ENCODE results near the gene RSBN1.

Gene RSBN1

DNA sequence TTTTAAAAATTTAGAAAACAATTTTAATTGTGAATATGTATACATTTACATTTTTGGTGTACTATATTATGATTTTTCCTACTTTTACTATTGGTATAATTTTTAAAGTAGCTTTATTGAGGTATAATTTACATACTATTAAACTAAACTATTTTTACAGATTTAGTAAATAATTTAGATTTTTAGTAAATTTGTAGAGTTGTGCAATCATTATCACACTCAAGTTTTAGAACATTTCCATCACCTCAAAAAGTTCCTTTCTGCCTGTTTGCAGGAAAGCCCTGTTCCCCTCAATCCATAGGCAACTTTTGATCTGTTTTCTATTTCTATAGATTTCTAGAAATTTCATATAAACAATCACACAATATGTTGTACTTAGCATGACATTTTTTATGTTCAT lies 61.2 kb downstream of the RSBN1 start:
- TF ChIP-seq, protein P1, sequence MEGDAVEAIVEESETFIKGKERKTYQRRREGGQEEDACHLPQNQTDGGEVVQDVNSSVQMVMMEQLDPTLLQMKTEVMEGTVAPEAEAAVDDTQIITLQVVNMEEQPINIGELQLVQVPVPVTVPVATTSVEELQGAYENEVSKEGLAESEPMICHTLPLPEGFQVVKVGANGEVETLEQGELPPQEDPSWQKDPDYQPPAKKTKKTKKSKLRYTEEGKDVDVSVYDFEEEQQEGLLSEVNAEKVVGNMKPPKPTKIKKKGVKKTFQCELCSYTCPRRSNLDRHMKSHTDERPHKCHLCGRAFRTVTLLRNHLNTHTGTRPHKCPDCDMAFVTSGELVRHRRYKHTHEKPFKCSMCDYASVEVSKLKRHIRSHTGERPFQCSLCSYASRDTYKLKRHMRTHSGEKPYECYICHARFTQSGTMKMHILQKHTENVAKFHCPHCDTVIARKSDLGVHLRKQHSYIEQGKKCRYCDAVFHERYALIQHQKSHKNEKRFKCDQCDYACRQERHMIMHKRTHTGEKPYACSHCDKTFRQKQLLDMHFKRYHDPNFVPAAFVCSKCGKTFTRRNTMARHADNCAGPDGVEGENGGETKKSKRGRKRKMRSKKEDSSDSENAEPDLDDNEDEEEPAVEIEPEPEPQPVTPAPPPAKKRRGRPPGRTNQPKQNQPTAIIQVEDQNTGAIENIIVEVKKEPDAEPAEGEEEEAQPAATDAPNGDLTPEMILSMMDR (IDR thresholded peaks at IDR 0.05; ENCODE audit: low read depth, low read length, missing control alignments): no peak
- DNase-seq (ENCODE audit: extremely low read depth, low read depth): no peak
- H3K4me3 ChIP-seq (replicated peaks; ENCODE audit: low read depth, low read length): no peak overlapping the region

DNA sequence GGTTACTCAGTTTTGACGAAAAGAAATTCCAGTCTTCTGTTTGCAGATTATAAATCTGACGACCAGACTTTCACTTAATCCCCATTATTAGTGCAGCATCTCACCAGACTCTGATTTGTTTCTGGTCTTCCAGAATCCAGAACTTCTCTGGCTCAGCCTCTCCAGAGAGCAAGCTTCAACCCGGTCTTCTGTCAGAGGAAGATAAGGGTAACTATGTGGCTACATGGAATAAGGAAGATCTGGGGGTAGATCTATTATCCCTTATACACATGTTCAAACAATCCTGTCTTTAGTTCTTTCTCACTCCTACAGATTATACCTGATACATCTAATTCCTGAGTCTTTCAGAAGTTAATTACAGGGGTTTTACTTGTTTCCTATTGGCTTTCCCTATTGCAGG lies 62.9 kb downstream of the RSBN1 start:
- TF ChIP-seq, protein P1 (IDR thresholded peaks at IDR 0.05; ENCODE audit: low read depth, low read length, missing control alignments): no peak
- DNase-seq (ENCODE audit: extremely low read depth, low read depth): no peak
- H3K4me3 ChIP-seq (replicated peaks; ENCODE audit: low read depth, low read length): no peak overlapping the region

DNA sequence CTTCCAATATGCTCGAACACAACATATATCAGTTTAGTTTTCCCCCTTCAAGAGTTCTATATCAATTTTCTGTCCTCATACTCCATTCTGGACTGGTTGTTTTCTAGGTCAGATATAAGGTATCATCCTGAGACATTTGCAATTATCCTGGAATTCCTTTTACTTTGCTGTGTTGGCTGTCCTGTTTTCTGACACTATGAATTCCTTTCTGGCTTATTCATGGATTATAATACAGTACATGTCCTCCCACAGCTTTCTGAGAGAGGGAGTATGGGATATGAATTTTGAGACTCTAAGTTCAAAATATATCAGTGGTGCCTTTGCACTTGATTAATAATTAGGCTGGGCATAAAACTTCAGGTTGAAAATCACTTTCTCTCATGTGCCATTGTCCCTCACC lies 64.9 kb downstream of the RSBN1 start:
- DNase-seq (ENCODE audit: extremely low read depth, low read depth): no peak
- TF ChIP-seq, protein P1 (IDR thresholded peaks at IDR 0.05; ENCODE audit: low read depth, low read length, missing control alignments): no peak
- no peak overlapping the region for H3K4me3 ChIP-seq (replicated peaks; ENCODE audit: low read depth, low read length)

DNA sequence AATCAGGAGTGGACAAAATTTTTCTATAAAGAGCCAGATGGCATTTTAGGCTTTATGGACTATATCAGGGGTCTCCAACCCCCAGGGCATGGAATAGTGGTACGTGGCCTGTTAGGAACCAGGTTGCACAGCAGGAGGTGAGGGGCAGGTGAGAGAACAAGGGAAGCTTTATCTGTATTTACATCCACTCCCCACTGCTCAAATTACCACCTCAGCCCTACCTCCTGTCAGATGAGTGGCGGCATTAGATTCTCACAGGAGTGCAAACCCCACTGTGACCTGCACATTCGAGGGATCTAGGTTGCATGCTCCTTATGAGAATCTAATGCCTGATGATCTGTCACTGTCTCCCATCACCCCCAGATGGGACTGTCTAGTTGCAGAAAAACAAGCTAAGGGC lies 66.9 kb downstream of the RSBN1 start:
- no peak for DNase-seq (ENCODE audit: extremely low read depth, low read depth)
- TF ChIP-seq, protein P1 (IDR thresholded peaks at IDR 0.05; ENCODE audit: low read depth, low read length, missing control alignments): no peak
- no peak overlapping the region for H3K4me3 ChIP-seq (replicated peaks; ENCODE audit: low read depth, low read length)

DNA sequence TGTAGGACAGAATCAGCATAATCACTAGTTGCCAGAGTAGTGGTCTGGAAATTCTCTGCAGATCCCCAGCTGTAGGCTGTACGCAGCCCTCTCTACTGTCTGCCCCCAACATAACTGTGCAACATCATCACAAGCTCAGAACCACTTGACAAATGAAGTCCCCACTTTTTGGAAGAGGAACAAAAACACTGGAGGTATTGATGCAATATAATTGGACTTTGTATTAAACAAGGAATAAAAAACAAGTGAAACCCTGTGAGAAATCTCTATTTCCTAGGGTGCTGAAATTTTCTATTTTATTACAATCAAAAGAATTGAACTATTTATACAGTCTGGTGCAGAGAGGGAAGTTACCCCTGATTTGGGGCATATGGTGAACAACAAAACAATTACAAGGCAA lies 68.2 kb downstream of the RSBN1 start:
- H3K4me3 ChIP-seq (replicated peaks; ENCODE audit: low read depth, low read length): no peak overlapping the region
- no peak for DNase-seq (ENCODE audit: extremely low read depth, low read depth)
- TF ChIP-seq, protein P1 (IDR thresholded peaks at IDR 0.05; ENCODE audit: low read depth, low read length, missing control alignments): no peak

DNA sequence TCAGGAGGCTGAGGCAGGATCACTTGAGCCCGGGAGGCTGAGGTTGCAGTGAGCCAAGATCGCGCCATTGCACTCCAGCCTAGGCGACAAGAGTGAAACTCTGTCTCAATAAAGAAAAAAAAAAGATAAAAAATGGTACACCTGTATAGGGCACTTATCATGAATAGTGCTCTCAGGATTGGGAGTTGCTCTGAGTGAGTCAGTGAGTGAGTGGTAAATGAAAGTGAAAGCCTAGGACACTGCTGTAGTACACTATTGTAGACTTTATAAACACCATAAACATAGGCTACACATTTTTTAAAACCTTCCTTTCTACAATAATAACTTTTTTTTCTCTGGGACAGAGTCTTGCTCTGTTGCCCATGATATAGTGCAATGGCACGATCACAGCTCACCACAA lies 69.8 kb downstream of the RSBN1 start:
- no peak overlapping the region for H3K4me3 ChIP-seq (replicated peaks; ENCODE audit: low read depth, low read length)
- no peak for DNase-seq (ENCODE audit: extremely low read depth, low read depth)
- TF ChIP-seq, protein P1 (IDR thresholded peaks at IDR 0.05; ENCODE audit: low read depth, low read length, missing control alignments): no peak

DNA sequence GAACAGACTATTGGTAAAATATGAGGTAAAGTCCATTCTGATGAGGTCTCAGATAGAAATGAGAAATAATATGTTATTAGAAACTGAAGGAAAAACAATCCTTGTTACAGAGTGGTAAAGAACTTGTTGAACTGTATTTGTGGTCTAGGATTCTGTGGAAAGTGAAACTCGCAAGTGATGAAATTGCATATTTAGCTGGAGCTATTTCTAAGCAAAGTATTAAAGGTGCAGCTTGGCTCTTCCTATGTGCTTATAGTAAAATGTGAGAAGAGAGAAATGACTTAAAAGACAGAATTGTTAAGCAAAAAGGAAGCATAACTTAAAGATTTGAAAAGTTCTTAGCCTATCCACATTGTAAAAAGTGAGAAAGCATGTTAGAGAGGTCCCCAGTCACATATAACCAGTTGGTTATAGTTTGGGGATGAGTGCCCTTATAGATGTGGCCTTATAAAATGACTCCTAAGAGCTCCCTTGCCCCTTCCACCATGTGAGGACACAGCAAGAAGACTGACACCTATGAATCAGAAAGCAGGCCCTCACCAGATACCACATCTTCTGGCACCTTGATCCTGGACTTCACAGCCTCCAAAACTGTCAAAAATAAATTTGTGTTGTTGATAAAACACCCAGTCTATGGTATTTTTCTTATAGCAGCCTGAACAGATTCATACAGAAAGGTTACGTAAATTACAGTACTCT lies 77.8 kb downstream of the RSBN1 start:
- TF ChIP-seq, protein P1 (IDR thresholded peaks at IDR 0.05; ENCODE audit: low read depth, low read length, missing control alignments): no peak
- no peak overlapping the region for H3K4me3 ChIP-seq (replicated peaks; ENCODE audit: low read depth, low read length)
- no peak for DNase-seq (ENCODE audit: extremely low read depth, low read depth)
